B cell (primary cell): ENCODE measurements around the gene LRRC4B.

ENCODE experiments used
- CTCF ChIP-seq: fragments of 200-600 bp; IDR thresholded peaks from one replicate; pipeline ENCODE4 v1.8.0; 2022; ENCODE audit warnings: antibody characterized with exemption, mild to moderate bottlenecking
- EZH2 ChIP-seq: IDR thresholded peaks from 2 replicates; pipeline ENCODE4 v1.6.1; 2012; ENCODE audit warnings: borderline replicate concordance, low read depth, mild to moderate bottlenecking, moderate library complexity, low read length; ENCODE audit not compliant: insufficient read depth, poor library complexity, severe bottlenecking

GRCh38 chr19:50500060-50500752 lies 68.0 kb downstream of the LRRC4B start:
- peak; percentile 15 for TF ChIP-seq CTCF
- TF ChIP-seq EZH2: no peak
